Right kidney (tissue), 9 donors: ENCODE measurements around the gene BCO1.
"Not testable (repeated sequence)": the region's sequence is repeated elsewhere in the genome, so short reads cannot be mapped to it uniquely, and the experiment has no call there.

Experiments
- DNase-seq: peaks from one replicate; pipeline ENCODE4 v3.0.0-alpha.2; 2016
- long read RNA-seq, 8 donors: transcript quantifications; one replicate each; lab custom pipeline, GENCODE V29; 2026

Gene BCO1, protein sequence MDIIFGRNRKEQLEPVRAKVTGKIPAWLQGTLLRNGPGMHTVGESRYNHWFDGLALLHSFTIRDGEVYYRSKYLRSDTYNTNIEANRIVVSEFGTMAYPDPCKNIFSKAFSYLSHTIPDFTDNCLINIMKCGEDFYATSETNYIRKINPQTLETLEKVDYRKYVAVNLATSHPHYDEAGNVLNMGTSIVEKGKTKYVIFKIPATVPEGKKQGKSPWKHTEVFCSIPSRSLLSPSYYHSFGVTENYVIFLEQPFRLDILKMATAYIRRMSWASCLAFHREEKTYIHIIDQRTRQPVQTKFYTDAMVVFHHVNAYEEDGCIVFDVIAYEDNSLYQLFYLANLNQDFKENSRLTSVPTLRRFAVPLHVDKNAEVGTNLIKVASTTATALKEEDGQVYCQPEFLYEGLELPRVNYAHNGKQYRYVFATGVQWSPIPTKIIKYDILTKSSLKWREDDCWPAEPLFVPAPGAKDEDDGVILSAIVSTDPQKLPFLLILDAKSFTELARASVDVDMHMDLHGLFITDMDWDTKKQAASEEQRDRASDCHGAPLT
- long read RNA-seq, donor 1, result 0 reads
- long read RNA-seq, donor 2, result 0 reads
- long read RNA-seq, donor 3, result 0 reads
- long read RNA-seq, donor 4, result 0 reads
- long read RNA-seq, donor 5, result 0 reads
- long read RNA-seq, donor 6, result 0 reads
- long read RNA-seq, donor 7, result 0 reads
- long read RNA-seq, donor 8, partial matches to known transcripts, result 0 of 1 reads
- long read RNA-seq, donor 8, other reads (novel, unspliced or antisense), result 0 of 1 reads

DNA sequence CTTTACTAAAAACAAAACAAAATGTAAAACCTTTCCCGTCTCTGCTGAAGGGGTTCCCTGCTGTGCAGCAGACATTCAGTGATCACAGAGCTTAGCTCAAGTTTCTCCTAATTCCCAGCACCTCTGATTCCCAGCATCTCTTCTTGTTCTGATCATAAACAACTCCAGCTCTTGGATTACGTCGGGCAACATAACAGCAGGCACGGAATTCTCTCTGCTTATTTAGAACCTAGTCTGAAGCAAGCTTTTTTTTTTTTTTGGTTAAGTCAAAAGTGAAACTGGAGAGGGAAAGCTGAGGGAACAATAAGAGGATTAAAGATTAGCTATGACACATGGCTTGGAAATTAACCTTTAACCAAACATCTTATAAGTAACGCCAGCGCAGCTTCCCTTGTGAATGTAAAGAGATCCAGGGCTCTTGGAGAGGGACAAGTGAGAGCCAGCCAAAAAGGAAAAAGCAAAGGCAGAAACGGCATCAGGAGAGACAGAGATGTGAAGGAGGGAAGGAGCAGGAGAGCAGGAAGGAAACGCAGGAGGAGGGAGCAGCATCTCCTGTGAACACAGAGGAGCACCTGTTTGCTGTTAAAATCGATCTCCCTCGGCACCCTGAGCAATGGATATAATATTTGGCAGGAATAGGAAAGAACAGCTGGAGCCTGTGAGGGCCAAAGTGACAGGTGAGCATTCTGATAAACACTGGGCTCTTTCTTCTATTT is at the start of gene BCO1:
BCO1 (plus strand) TSS at position 394 of the 716 bp plus-strand sequence; CDS start at position 614, 220 bp downstream.
- DNase-seq, result peak; percentile 63

DNA sequence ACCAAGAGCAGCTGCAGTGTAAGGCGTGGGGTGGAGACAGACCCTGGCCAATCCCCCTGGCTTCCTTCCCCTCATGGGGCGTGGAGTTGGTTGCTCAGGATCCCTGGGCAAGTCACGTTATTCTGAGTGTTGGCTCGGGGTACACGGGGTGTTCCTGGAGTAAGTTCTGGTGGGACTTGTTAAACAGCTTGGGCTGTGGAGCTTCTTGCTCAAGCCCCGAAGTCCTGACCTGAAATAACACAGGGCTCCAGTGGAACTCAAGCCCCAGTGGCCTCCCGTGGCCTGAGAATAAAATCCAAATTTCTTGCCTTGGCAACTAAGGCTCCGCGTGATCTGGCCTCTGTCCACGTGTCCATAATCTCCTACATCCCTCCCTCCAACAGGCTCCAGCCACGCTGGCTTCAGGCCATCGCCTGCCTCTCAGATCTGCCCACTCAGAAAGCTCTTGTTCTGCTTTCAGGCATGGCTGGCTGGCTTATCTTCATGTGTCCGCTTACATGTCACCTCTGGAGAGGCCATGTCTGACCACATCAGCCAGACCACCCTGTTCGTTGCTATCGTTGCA is 49.3 kb upstream of the BCO1 start:
- DNase-seq, result no peak

DNA sequence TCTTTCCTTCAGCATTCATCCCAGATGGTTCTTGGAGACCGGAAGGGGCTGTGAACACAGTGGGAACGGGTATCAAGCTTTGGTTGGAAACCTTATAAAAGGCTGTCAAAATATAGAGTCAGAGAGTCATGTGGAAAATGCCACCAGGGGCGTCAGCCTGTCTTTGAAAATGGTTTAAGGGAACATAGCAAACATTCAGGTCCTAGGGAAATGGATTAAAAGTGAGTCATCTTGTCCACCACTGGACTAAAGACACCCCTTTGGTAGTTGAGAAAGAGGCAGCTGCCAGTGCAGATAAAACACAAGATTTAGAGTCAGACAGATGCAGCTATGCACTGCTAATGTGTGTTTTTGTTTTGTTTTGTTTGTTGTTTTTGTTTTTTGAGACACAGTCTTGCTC is 47.8 kb upstream of the BCO1 start:
- DNase-seq, result no peak

- no peak for DNase-seq
These were observed 42.5 kb upstream of the BCO1 start for GRCh38 chr16:81195885-81196534.

- DNase-seq, result no peak
These were observed 39.9 kb upstream of the BCO1 start for GRCh38 chr16:81198635-81199034.

- no peak for DNase-seq
These were observed 37.2 kb upstream of the BCO1 start for GRCh38 chr16:81201267-81201666.

DNA sequence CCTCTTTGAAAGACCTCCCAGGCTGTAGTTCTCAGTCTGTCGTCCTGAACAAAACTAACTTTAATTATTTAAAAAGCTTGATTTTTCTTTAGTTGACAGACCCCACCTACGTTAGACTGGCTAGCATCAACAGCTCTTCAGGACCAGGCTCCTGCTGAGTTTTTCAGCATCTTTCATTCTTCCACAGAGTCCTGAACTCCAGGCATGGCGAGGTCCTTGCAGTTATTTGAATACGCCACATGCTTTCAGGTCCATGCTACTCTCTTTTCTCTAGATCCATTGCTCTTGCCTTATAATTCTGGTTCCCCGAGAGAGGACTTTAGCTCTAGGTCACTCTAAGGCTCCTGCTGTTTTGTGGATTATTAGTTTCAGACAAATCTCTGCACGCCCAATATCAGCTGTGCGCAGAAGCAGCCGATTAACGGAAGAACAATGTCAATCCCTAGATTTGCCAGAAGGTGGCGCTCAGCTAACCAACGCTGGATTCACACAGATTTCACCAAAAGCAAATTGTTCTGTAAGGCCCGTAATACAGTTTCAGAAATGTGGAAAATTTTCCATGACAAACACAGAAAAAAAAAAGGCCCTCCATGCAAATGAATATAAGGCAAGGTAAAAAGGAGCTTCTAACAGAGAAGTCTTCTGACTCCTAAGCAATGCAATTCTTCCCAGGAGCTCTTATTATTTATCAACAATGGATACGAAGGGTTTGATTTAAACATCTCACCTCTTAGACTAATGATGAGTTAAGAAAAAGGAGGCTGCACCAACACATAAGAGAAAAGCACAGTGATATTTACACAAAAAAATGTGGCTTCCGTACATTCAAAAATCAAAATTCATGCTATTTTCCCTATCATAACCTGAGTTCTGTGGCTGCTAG is 33.5 kb upstream of the BCO1 start:
- peak; percentile 46 for DNase-seq

DNA sequence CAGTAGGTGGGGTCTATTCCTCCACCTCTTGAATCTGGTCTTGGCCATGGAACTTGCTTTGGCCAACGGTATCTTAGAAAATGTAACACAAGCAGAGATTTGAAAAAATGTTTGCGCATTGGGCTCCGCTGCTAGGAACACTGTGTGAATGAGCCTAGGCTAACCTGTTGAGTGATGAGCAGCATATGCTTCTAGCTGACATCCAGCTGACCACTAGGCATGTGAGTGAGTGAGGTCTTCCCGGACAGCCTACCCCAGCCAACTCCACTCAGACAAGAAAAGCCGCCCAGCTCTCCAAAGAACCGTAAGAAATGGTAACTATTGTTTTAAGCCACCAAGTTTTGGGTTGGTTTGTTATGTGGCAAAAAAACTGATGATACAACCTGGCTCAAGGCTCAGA is 31.4 kb upstream of the BCO1 start:
- no peak for DNase-seq

- no peak for DNase-seq
These were observed 27.7 kb upstream of the BCO1 start for GRCh38 chr16:81210807-81211206.

DNA sequence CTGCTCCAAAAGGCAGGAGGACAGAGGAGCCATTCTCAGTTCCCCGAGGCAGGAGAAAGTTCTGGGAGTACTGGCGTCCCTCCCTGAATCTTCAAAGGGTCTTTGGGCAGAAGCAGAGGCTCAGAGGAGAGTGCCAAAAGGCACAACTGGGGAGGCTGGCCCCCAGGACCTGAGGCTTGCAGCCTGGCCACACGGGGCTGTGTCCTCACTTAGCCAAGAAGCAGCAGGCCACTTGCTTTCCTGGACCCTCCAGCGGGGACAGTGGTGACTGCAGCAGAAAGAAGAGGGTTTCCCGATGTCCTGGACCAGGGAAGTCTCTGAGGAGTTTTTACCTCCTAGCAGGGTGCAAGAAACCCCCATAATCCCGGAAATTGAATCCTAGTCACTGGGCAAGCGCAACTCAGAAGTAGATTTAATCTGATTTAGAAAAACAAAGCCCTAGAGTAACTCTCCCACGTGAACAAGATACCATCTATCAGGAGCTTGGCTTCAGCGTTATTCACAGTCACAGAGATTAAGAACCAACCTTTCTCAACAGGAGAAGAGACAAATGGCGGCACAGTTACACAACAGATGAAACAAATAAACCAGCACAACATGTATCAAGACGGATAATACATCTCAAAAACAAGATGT is 25.5 kb upstream of the BCO1 start:
- no peak for DNase-seq

DNA sequence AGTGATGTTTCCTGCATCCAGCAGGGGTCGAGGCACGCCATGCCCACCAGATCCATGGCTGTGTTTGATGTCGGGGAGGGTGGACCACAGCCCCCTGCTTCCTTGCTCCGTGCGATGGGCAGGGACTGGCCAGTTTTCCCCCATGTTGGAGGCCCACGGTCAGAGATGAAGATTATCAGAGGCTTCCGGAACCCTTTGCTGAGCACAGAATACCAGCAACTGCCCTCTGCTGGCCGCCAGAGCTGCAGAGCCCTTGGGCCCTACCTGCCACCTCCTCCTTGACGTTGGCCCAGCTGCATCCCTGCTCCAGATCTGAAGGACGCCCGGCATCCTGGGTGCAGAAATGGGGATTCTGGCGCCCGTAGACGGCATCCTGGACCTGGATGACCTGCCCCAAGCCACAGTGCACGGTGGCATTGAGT is 23.7 kb upstream of the BCO1 start:
- DNase-seq, result no peak

GRCh38 chr16:81216114-81216513 is 22.4 kb upstream of the BCO1 start:
- DNase-seq, result no peak

GRCh38 chr16:81216706-81217105 is 21.8 kb upstream of the BCO1 start:
- no peak for DNase-seq

- no peak for DNase-seq
These were observed 19.3 kb upstream of the BCO1 start for GRCh38 chr16:81219151-81219550.

DNA sequence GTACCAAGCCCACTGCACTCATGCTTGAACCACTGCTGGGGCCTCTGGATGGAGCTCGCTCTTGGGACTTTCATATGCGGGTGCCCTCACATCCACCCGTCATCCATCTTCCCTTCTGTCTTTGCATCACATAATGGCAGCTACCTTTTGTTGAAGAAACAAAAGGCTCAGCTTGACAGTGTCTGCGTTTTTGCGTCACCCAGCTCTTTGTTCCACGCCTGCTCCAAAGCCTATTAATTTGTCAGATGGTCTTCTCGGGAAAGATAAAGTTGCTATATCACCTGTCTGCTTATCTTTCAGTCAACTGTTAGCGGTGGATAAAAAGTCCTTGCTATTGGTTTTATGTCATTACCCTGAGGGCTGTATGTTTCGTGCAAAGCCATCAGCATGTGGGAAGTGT is 18.1 kb upstream of the BCO1 start:
- DNase-seq, result no peak

- DNase-seq, result no peak
These were observed 16.8 kb upstream of the BCO1 start for GRCh38 chr16:81221731-81222130.

- no peak for DNase-seq
These were observed 13.7 kb upstream of the BCO1 start for GRCh38 chr16:81224824-81225223.

DNA sequence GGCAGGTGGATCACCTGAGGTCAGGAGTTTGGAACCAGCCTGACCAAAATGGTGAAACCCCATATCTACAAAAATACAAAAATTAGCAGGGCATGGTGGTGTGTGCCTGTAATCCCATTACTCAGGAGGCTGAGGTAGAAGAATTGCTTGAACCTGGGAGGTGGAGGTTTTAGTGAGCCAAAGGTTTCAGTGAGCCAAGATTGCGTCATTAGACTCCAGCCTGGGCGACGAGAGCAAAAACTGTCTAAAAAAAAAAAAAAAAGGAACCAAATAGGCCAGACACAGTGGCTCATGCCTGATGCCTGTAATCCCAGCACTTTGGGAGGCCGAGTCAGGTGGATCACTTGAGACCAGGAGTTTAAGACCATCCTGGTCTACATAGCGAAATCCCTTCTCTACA is 12.8 kb upstream of the BCO1 start:
- DNase-seq, result not testable (repeated sequence)

- no peak for DNase-seq
These were observed 10.7 kb upstream of the BCO1 start for GRCh38 chr16:81227785-81228184.

- no peak for DNase-seq
These were observed 8.7 kb upstream of the BCO1 start for GRCh38 chr16:81229811-81230210.

GRCh38 chr16:81231014-81231413 is 7.5 kb upstream of the BCO1 start:
- DNase-seq, result no peak
